Osteoblast (primary cell): ENCODE data around the gene TBCD. TPM values are rescaled to one million over a fixed set of nuclear protein-coding genes. Genes with fewer than 3 reads are reported as not detected.
"Not testable (repeated sequence)": the region's sequence is repeated elsewhere in the genome, so short reads cannot be mapped to it uniquely, and the experiment has no call there.

Experiments
- DNase-seq: peaks from one replicate; pipeline ENCODE4 v3.0.0; 2011; ENCODE audit warnings: low spot score, mixed read lengths; ENCODE audit not compliant: insufficient read length; ENCODE audit errors: missing footprints
- H2AFZ ChIP-seq: 2 replicates; pipeline ENCODE4 v1.6.0; 2011; ENCODE audit warnings: mild to moderate bottlenecking, low read length
- H3K27ac ChIP-seq: 2 replicates; pipeline ENCODE4 v1.5.1; 2011; ENCODE audit warnings: mild to moderate bottlenecking, low read depth, low read length, moderate library complexity
- H3K27me3 ChIP-seq: 2 replicates; pipeline ENCODE4 v1.6.0; 2012; ENCODE audit warnings: mild to moderate bottlenecking, control low read depth, inconsistent platforms, low read length, moderate library complexity; ENCODE audit not compliant: insufficient read depth
- H3K36me3 ChIP-seq: 2 replicates; pipeline ENCODE4 v1.5.1; 2011; ENCODE audit warnings: mild to moderate bottlenecking, low read length, control low read depth, moderate library complexity; ENCODE audit not compliant: insufficient read depth
- H3K4me1 ChIP-seq: 2 replicates; pipeline ENCODE4 v1.5.1; 2011; ENCODE audit warnings: mild to moderate bottlenecking, low read length, control low read depth, moderate library complexity; ENCODE audit not compliant: insufficient read depth
- H3K4me2 ChIP-seq: 2 replicates; pipeline ENCODE4 v1.6.0; 2011; ENCODE audit warnings: mild to moderate bottlenecking, low read length; ENCODE audit not compliant: insufficient read depth
- H3K4me3 ChIP-seq: fragments of 200-600 bp; sonication (generic); 3 replicates; pipeline ENCODE4 v1.5.1; 2012; ENCODE audit warnings: mild to moderate bottlenecking, low read length, inconsistent platforms; ENCODE audit not compliant: insufficient read depth
- H3K79me2 ChIP-seq: 2 replicates; pipeline ENCODE4 v1.6.0; 2012; ENCODE audit warnings: mild to moderate bottlenecking, low read length, control low read depth, inconsistent platforms; ENCODE audit not compliant: insufficient read depth
- H3K9me3 ChIP-seq: 2 replicates; pipeline ENCODE4 v1.5.1; 2011; ENCODE audit warnings: low read depth, low read length, control low read depth
- H4K20me1 ChIP-seq: 2 replicates; pipeline ENCODE4 v1.6.0; 2012; ENCODE audit warnings: mild to moderate bottlenecking, low read length, control low read depth; ENCODE audit not compliant: insufficient read depth
- total RNA-seq: library from RNA; depleted of rRNA; stranded (reverse); fragments of >200 nt; gene quantifications from 2 replicates; pipeline ENCODE4 v1.2.3, GENCODE V29; 2012
- TF ChIP-seq, protein P1 (sequence below): IDR thresholded peaks from 2 replicates; pipeline ENCODE4 v1.5.1; 2011; ENCODE audit warnings: mild to moderate bottlenecking, low read depth, low read length, moderate library complexity; ENCODE audit errors: extremely low read depth

The TBCD gene
- total RNA-seq, 1 donor, result 29.0 TPM

DNA sequence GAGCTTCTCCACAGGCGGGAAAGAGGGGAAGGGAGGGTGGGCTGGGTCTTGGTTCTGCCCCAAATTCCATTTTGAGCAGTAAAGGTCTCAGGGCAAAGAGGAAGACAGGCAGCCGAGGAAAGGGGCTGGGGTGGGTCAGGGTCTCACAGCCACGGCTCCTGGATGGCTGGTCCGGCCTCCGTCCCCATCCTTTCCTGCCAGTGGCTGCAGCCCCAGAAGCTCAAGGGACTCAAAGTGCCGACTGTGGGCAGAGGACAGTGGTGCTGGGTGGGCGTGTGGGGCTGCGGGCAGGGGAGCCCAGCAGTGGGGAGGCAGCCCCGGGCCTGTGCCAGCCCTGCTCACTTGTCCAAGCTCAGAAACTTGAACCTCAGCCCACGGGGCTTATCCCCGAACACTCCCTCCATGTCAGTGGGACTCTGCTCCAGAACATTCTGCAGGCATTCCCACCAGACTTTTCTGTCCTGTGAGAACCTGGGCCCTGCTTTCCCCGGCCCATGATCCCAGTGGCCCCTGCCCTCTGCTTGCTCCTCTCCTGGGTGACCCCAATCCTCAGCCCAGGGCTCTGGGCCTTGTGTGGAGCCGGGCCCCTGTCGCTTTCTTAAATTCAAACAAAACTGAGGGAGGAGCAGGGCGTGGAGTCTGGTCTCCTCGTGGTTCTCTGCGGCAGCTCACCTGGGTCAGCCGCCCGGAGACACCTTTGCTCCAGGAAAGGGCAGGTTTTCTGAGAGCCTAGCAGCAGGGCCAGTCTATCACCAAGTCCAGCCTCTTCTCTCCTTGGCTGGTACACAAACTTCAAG is 209.7 kb downstream of the TBCD start:
- peaks cover 16% of the 10 kb centered on the region for H3K4me1 ChIP-seq
- peak; percentile 63 for DNase-seq
- H3K9me3 ChIP-seq, result no peaks in the 10 kb centered on the region
- no peaks in the 10 kb centered on the region for H4K20me1 ChIP-seq
- H3K79me2 ChIP-seq, result no peaks in the 10 kb centered on the region
- H2AFZ ChIP-seq, result no peak overlapping the region
- H3K4me2 ChIP-seq, result no peak overlapping the region
- H3K4me3 ChIP-seq, result no peak overlapping the region
- no peaks in the 10 kb centered on the region for H3K36me3 ChIP-seq
- H3K27ac ChIP-seq, result peak overlapping the region; percentile 13
- H3K27me3 ChIP-seq, result no peaks in the 10 kb centered on the region
- TF ChIP-seq, protein P1, sequence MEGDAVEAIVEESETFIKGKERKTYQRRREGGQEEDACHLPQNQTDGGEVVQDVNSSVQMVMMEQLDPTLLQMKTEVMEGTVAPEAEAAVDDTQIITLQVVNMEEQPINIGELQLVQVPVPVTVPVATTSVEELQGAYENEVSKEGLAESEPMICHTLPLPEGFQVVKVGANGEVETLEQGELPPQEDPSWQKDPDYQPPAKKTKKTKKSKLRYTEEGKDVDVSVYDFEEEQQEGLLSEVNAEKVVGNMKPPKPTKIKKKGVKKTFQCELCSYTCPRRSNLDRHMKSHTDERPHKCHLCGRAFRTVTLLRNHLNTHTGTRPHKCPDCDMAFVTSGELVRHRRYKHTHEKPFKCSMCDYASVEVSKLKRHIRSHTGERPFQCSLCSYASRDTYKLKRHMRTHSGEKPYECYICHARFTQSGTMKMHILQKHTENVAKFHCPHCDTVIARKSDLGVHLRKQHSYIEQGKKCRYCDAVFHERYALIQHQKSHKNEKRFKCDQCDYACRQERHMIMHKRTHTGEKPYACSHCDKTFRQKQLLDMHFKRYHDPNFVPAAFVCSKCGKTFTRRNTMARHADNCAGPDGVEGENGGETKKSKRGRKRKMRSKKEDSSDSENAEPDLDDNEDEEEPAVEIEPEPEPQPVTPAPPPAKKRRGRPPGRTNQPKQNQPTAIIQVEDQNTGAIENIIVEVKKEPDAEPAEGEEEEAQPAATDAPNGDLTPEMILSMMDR, result no peak

DNA sequence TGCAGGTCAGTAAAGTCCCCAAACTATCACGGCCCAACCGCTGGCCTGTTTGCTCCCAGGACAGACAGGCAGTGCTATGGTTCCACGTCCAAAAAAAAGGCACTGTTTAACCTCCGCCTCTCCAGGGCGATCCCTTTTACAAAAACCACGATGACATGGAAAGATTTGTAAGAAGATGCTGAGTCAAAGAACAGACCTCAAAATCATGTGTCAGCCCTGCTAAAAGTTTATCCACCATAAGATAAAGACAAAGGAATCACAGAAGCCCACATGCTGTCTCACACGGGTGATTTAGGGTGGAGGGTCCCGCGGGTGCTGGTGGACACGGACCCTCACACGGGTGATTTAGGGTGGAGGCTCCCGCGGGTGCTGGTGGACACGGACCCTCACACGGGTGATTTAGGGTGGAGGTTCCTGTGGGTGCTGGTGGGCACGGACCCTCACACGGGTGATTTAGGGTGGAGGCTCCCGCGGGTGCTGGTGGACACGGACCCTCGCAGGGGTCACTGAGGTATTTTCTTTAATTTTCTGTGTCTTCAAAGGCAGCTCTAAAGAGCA is 210.4 kb downstream of the TBCD start:
- Histone ChIP-seq H3K4me3 (no peak overlapping the region), H4K20me1 (no peaks in the 10 kb centered on the region), H3K79me2 (no peaks in the 10 kb centered on the region), H3K4me2 (no peak overlapping the region), H3K36me3 (no peaks in the 10 kb centered on the region), H3K4me1 (peaks cover 16% of the 10 kb centered on the region), H3K27me3 (no peaks in the 10 kb centered on the region), H3K27ac (peak overlapping the region; percentile 13), H3K9me3 (no peaks in the 10 kb centered on the region), H2AFZ (no peak overlapping the region)
- TF ChIP-seq, protein P1, result no peak
- DNase-seq, result peak; percentile 94

DNA sequence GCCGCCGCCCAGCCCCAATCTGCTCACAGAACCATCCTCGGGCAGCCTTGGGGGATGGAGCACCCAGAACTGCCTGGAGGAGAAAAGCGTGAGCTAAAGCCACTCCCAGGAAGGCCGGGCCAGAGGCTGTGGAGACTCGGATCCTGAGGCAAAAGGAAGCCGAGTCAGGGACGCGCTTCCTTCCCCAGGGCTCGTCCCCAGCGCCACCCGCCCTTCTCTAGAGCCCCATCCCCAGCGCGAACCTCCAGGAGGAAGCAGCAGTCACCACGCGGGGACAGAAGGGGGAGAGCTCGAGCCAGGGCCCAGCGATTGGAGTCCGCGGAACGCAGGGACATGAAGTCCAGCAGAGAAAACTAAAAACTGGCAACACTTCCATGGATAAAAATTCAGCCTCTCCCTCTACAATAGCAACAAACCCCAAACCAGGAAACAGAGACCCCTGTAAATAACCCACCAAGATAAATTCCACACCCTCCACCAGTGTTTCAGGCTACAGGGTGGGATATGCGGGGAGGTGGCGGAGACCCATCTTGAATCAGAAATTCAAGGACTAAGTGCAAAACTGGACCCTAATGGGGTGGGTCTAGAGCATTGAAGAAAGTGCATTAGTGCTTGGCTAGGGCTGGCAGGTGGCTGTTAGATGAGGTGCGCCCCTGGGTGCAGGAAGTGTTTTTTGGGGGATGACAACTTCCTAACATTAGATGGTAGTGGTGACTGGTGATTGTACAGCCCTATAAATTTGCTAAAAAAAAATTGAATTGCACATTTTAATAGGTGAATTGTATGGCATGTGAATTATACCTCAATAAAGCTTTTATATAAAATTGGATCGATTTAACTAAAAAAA is 211.5 kb downstream of the TBCD start:
- H3K4me3 ChIP-seq, result peak overlapping the region; percentile 60
- peak; percentile 98 for DNase-seq
- H2AFZ ChIP-seq, result peak overlapping the region; percentile 81
- TF ChIP-seq, protein P1, result peak; percentile 69
- no peaks in the 10 kb centered on the region for H3K27me3 ChIP-seq
- H3K79me2 ChIP-seq, result no peaks in the 10 kb centered on the region
- H3K4me1 ChIP-seq, result peaks cover 16% of the 10 kb centered on the region
- H3K27ac ChIP-seq, result peak overlapping the region; percentile 42
- peak overlapping the region; percentile 87 for H3K4me2 ChIP-seq
- H3K9me3 ChIP-seq, result no peaks in the 10 kb centered on the region
- H3K36me3 ChIP-seq, result no peaks in the 10 kb centered on the region
- H4K20me1 ChIP-seq, result no peaks in the 10 kb centered on the region

DNA sequence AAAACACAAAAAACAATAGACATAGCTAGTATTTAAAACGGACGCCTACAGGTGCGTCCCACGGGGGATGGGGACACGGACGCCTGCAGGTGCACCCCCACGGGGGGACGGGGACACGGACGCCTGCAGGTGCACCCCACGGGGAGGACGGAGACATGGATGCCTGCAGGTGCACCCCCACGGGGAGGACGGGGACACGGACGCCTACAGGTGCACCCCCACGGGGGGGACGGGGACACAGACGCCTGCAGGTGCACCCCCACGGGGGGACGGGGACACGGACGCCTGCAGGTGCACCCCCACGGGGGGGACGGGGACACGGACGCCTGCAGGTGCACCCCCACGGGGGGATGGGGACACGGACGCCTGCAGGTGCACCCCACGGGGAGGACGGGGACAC is 212.6 kb downstream of the TBCD start:
- H4K20me1 ChIP-seq, DNase-seq, H3K79me2 ChIP-seq, H3K4me3 ChIP-seq, H2AFZ ChIP-seq, H3K9me3 ChIP-seq, H3K27me3 ChIP-seq, H3K4me2 ChIP-seq, H3K27ac ChIP-seq, H3K36me3 ChIP-seq: not testable (repeated sequence)
- H3K4me1 ChIP-seq, result peaks cover 16% of the 10 kb centered on the region
